GM20431 (cell line): ENCODE measurements around the gene BHLHE41.

Source experiments
- in situ Hi-C: fragments of 300-500 bp; cut with MseI, MboI; formaldehyde crosslinking; loops from one replicate; pipeline ENCODE4 v1.15.0; 2020; ENCODE audit warnings: low sequenced_read_pairs; ENCODE audit not compliant: unreplicated experiment

The BHLHE41 gene

DNA sequence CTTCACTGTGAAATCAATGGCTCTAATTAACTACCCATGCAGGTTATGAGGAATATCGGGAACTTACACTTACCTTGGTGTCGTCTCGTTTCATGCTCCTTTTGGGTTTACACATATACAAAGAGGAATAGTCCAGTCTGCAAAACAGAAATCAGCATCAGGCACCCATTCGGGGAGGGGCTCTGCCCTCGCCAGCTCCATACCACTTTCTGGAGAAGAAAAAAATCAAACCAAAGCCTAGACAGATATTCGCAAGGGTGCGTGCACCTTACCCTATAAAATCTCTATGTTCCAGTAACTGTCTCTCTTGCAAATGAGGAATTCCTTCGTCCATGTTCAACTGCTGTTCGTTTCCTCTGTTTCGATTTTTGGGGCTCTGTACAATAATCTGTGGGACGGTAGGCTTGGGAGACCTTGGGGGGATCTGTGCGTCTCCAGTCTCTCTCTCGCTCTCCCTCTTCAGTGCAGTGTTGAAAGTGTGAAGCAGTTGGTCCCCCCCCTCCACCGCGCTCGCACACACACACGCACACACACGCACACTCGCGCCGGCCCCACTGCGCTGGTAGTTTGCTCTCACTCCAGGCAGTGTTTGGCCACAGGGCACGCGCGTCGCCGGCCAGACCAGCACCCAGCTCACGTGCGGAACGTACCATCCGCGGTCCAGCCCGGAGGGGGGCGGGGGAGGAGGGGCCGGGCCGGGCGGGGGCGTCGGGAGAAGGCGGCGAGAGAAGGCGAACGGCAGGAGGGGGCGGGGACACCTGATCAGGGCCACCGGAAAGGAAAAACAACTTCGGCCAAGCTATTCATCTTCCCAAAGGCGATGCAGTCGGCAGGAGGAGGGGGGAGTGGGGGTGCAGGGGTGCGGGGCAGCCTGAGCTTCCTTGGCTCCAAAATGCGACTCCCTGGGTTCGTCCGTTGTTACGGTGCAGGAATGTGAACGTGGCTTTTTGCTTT lies at the start of gene BHLHE41:
BHLHE41 (minus strand) TSS at position 592 of the 954 bp plus-strand sequence; CDS start at position 334, 258 bp downstream.
- in situ Hi-C loops, result no loop called here

- in situ Hi-C loops, result no loop called here
Observed at GRCh38 chr12:26172946-26173552, 48.2 kb upstream of the BHLHE41 start.

DNA sequence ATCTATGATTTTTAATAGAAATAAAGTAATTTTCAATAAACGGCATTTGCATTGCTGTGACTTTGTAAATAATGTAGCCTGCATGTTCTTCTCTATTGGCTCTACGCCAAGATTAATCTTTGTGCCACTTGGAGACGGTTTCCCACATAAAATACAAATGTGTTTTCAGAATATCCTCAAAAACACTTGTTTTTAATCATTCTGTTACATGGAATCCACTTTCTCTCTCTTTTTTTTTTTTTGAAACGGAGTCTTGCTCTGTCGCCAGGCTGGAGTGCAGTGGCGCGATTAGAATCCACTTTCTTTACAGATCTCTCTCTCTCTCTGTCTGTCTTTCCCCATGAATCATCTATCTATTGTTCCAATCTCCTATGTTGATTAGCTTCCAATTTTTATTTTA lies 47.7 kb upstream of the BHLHE41 start:
- in situ Hi-C loops, result no loop called here

DNA sequence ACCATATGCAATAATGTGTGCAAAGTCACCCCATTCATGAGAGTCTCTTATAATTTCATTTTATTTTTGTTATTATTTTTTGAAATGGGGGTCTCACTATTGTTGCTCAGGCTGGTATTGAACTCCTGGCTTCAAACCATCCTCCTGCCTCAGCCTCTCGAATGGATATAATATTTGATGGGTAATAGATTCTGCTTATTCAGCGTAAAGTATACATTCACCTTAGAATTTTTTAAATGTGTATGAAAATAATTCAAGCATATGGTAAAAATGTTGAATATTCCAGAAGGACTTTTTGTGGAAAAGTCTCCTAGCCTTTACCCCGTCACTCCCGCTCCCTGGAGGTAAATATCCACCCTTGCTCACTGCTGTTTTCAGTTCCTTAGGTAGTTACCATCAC lies 47.2 kb upstream of the BHLHE41 start:
- in situ Hi-C loops, result no loop called here

GRCh38 chr12:26164118-26164517 lies 39.3 kb upstream of the BHLHE41 start:
- in situ Hi-C loops, result no loop called here

DNA sequence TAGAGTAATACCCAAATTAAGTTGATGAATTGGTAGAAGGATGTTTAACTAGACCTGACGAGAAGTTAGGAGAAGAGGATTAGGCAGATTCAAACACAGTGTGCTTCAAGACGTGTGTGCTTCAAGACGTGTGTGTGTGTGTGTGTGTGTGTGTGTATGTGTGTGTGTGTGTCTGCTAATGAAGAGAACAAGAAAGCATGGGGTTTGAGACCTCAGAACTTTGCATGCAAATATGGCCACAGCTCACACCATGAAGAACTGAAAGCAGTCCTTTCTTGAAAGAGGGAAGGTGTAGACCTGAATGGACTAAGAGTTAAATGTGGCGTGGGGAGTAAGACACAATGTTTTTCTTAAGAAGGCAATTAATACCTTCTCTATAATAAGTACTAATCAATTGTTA lies 38.1 kb upstream of the BHLHE41 start:
- in situ Hi-C loops, result no loop called here

DNA sequence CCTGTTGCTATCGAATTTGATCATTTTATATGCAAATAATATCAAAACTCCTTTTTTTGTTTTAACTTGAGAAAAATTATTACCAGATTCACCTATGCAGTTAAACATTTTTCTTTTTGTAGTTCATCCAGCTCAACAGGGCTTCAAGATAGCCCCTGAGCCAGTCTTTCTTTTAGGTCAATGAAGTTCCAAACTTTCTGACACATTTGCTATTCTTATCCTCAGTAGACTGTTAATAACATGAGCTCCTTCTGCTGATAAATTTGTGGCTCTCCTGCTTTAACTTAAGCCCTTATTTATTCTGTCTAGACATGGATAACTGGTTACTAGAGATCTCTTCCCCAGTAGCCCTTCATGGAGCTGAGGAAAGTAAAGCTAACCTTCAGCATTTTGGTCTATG lies 37.3 kb upstream of the BHLHE41 start:
- in situ Hi-C loops, result no loop called here

GRCh38 chr12:26158078-26158764 lies 33.4 kb upstream of the BHLHE41 start:
- in situ Hi-C loops, result no loop called here

- in situ Hi-C loops, result no loop called here
Observed at GRCh38 chr12:26157001-26157400, 32.2 kb upstream of the BHLHE41 start.

DNA sequence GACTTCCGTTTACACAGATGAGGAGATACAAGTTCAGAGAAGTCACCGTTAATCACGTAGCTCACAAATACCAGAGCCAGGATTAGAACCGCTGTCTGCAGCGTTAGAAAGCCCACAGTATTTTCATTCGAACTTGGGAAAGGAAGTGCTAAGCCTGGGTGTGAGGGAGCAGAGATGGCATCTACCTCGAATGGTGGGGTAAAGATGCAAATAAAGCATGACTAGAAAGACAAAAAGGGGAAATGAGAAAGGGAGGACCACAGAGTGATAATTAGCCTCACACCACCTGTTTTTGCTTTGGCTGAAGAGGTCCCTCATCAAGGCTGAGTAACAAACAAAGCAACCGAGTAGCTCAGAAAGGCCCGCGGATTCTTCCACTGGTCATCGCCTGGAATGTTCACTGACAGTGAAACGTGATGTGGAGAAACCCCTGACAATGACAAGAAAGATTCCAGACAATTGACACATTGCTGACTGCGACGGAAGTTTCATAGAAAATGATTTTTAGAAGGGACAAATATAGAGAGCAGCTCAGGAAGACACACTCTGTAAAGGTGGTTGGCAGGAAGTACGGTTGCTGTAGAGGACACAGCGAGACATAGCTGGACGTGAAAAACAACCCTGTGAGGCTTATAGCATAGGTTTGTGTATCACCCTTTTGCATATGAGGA lies 31.5 kb upstream of the BHLHE41 start:
- in situ Hi-C loops, result no loop called here

DNA sequence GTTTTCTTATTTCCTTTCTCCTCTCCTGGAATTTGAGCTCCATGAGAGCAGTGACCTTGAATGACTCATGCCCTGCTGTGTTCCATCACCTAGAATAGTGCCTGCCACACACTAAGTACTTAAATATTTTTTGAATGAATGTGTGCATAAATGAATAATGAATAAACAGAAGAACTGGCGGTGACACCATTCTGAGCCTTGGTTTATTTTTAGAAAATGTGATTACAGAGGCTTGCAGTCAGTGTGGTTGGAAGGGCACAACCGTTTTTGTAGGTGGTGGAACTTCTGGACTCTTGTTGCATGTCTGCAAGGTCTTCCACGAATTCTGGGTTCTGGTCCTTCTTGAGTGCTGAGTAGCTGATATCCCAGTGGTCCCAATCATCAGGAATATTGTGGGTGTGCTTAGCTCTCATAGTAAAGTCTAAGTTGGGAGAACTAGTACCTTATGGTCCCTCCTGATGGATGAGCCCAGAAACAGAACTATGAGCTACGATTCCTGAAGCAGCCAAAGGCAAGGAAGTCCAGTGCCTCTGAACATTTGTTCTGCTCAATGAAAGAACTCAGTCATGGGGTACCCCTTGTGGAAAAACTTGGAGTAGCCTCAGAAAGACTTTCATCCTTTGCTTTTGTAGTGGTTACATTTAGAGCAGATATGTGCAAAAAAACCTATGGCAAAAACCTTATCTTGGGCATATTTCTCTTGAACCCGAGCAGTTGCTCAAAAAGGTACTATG lies 28.8 kb upstream of the BHLHE41 start:
- in situ Hi-C loops, result no loop called here

DNA sequence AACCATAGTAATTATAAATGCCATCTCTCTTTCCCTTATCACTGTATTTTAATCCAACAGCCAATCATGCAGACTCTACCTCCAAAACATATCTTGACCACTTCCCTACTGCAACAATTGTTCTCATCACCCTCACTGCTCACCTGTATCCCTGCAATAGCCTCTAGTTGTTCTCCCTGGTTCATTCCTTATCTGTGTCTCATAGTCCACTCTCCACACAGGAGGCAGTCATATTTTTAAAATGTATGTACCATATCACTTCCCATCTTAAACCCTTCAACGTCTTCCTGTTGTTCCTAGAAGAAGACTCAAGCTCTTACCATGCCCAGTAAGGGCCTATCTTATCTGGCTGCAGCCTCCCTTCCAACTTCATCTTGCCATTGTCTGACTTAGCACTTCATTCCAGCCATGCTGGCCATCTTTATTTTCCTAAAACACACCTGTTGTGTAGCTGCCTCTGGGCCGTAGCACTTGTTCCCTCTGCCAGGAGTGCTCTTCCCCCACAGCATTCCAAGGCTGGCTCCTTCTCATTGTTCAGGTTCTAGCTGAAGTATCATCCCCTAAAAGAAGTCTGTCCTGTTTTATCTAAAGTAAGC lies 27.8 kb upstream of the BHLHE41 start:
- in situ Hi-C loops, result no loop called here

- in situ Hi-C loops, result no loop called here
Observed at GRCh38 chr12:26150736-26151450, 26.1 kb upstream of the BHLHE41 start.

DNA sequence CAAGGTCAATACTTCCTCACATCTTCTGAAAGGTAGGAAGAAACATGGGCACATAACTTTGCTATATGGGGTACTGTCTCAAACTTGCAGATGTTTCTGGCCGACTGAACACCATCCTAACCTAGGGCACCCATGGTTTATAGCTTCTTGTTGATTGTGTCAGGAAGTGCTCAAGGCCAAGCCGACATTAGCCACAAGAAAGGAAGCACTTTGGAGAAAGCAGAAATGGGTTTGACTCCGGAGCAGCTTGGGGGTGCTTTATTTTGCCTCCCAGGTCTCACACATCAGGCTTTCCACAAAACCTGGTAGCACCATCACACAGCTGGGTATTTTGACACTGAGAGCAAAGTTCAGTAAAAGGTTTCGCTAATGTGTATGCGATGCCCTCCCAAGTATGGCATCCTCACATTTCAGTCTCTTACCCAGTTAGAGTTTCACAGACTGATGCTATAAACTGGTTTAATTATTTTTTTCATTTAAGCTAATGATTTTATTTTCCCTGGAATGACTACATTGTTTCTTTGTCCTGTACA lies 25.2 kb upstream of the BHLHE41 start:
- in situ Hi-C loops, result no loop called here

DNA sequence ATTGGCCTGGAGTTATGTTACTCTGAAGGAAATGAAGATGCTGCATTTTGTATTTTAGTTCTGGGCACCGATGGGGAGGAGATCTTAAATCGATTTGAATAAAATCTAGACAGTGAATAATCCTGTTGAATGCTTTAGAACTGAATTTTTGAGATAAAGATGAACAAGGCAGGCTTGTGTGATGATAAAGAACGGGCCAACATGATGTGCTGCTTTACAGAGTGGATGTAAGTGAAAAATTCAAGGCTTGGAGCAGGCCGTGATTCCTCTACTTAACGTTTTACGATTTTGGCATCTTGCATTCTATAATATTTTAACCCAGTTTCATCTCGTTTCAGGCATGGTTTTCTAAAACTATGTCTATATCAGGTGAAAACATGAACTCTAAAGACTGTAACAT lies 23.5 kb upstream of the BHLHE41 start:
- in situ Hi-C loops, result no loop called here

DNA sequence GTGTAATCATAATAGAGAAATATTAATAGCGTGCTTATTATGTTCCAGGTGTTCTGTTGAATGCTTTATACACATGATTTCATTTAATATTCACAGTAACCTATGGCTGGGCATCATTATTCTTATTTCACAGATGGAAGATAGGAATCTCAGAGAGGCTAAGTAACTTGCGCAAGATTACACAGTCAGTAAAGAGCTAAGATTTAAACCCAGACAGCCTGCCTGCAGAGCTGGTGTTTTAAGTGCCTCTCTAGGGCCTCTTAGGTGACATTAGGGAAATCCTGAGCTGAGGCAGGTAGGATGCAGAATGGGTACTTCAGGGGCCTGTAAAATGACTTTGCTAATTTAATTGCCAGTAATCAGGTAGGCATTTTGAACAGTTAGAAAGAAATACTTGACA lies 18.5 kb upstream of the BHLHE41 start:
- in situ Hi-C loops, result no loop called here

GRCh38 chr12:26138860-26139259 lies 14.0 kb upstream of the BHLHE41 start:
- in situ Hi-C loops, result no loop called here

DNA sequence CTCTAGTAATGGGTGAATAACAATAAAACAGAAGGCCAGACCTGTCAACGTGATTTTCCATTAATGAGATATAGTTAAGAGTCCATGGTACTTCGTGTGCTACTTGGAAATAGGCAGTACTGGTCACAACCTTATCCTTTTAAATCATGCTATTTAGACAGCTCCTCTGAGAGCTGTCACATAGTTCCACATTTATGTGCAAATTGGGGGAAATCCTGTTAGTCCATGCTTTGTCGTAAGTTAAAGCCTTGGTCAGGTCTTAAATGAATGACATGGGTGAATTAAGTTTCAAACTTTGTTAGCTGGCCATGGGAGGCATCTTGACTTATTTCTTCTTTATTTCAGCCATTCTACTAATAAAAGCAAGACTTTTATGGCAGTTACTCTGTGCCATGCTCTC lies 11.9 kb upstream of the BHLHE41 start:
- in situ Hi-C loops, result no loop called here
